GM21390 (cell line): ENCODE data around the gene PLA2G7.

Experiments
- ATAC-seq: cut with Tn5 transposase; IDR thresholded peaks from one replicate; pipeline ENCODE4 v1.9.1; 2021; ENCODE audit not compliant: unreplicated experiment

PLA2G7 gene

DNA sequence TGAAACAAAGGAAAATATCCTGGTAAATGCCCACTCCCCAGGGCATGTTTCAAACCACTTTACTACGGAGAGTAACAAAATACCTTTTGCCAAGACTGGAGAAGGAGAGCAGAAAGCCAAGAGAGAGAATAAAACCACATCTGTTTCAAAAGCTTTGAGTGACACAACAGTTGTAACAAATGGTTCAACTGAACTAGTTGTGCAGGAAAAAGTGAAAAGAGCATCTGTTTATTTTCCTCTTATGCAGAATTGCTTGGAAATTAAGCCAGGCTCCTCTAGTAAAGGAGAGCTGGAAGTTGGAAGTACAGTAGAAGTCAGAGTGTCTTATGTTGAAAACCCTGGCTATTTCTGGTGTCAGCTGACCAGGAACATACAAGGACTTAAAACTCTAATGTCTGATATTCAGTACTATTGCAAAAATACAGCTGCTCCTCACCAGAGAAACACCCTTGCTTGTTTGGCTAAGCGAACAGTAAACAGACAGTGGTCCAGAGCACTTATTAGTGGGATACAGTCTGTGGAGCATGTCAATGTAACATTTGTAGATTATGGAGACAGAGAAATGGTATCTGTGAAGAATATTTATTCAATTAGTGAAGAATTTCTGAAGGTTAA lies 44.9 kb downstream of the PLA2G7 start:
- no peak for ATAC-seq

- no peak for ATAC-seq
These were observed 45.5 kb downstream of the PLA2G7 start for GRCh38 chr6:46689657-46690056.

DNA sequence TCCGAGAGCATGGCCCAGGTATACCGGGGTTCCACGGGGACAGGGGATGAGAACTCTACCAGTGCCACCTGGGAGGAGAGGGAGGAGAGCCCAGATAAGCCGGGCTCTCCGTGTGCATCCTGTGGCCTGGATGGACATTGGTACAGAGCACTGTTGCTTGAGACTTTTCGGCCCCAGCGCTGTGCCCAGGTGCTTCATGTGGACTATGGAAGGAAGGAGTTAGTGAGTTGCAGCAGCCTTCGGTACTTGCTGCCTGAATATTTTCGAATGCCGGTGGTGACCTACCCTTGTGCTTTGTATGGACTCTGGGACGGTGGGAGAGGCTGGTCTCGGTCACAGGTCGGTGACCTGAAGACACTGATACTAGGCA lies 46.2 kb downstream of the PLA2G7 start:
- no peak for ATAC-seq

GRCh38 chr6:46688117-46688965 lies 46.8 kb downstream of the PLA2G7 start:
- no peak for ATAC-seq

DNA sequence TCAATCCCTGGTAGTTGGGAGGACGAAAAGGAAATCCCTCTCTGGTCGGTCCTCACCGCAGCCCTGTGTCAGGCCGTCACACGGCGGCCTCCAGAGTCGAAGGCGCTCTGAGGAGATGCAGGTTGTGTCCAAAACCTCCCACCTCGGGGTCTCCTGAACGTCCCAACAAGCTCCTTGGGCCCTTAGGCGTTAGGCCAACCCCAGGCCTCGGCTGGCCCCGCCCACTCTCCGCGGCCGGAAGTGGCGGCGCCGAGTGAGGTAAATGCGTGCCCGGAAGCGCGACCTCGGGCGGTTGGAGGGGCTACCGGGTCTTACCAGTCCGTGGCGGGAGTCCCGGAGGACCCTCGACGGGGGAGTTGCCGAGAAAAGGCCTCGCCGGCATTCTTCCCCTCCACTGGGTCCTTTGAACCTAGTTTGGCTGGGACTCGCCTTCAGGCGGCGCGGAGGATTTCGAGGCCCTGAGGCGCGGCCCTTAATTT lies 47.5 kb downstream of the PLA2G7 start, which contains the start of gene TDRD6:
TDRD6 (plus strand) TSS at position 267 of the 479 bp plus-strand sequence. CDS start 244 bp downstream, outside the sequence.
- no peak for ATAC-seq

DNA sequence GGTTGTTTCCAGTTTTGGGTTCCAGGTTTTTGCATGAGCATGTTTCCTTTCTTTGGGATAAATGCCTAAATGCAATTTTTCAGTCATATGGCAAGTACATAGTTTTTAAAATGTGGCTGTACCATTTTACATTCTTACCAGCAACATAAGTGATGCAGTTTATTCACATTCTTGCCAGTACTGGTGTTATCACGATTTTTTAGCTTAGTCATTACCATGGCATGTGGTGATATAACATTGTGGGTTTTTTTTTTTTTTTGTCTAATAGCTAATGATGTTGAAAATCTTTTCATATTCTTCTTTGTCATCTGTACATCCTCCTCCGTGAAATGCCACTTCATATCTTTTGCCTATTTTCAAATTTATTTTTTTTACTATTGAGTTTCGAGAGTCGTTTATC lies 50.4 kb downstream of the PLA2G7 start:
- no peak for ATAC-seq

GRCh38 chr6:46677314-46677654 lies 57.9 kb downstream of the PLA2G7 start:
- no peak for ATAC-seq

- ATAC-seq, result no peak
These were observed 58.4 kb downstream of the PLA2G7 start for GRCh38 chr6:46676604-46677313.

GRCh38 chr6:46674410-46674809 lies 60.8 kb downstream of the PLA2G7 start:
- no peak for ATAC-seq

DNA sequence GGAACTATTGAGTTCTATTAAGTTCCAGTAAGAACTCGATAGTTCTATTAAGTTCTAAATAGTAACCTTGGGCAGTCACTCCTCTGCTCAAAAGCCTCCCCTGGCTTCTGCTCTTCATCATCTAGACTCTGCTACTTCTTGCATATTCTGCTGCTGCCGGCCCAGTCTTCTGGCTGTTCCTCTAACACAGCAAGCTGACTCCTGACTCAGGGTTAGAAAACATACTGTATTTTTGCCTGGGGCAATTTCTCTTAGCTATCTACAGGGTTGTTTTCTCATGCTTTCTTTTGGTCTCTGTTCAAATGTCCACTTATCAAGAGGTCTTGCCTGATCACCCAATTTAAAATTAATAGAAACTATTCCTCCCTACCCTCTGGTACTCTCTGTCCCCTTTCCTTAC lies 67.8 kb downstream of the PLA2G7 start:
- ATAC-seq, result no peak

DNA sequence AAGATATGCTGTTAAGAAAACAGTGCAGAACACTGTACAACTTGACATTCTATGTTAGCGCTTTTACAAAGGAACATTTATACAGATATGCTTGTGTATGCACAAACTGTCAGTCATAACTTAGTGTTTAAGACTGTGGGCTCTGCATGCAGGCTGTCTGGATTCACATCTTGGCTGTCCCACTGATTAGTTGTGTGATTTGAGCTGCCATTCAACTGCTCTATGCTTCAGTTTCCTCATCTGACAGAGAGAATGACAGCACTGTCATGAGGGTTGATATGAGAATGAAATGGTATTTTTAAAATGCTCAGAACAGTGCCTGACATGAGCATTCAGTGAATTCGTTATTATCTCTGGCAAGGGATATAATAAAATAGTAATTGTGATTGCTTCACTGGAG lies 73.7 kb downstream of the PLA2G7 start:
- no peak for ATAC-seq

GRCh38 chr6:46657642-46658041 lies 77.5 kb downstream of the PLA2G7 start:
- no peak for ATAC-seq

GRCh38 chr6:46655803-46656202 lies 79.4 kb downstream of the PLA2G7 start:
- no peak for ATAC-seq
